PFSK-1 (cell line): ENCODE data around the gene GMIP.

Experiments
- POLR2AphosphoS5 ChIP-seq: IDR thresholded peaks from 2 replicates; pipeline ENCODE4 v1.6.1; 2012; ENCODE audit warnings: low read depth, mild to moderate bottlenecking, control low read depth, low read length, moderate library complexity
- SIN3A ChIP-seq: IDR thresholded peaks from 2 replicates; pipeline ENCODE4 v1.6.1; 2012; ENCODE audit warnings: mild to moderate bottlenecking, low read length, moderate library complexity, borderline replicate concordance; ENCODE audit not compliant: insufficient read depth
- TAF1 ChIP-seq: IDR thresholded peaks from 2 replicates; pipeline ENCODE4 v1.6.1; 2012; ENCODE audit warnings: low read length, control low read depth, borderline replicate concordance; ENCODE audit not compliant: insufficient read depth
- TF ChIP-seq, protein P1 (sequence below), 2 experiments: IDR thresholded peaks; 2 replicates each; pipeline versions ENCODE4 v1.6.1 to v1.8.0; 2011 to 2012; ENCODE audit warnings: low read depth in 2 of 2, low read length in 2 of 2, control low read depth in 1 of 2, inconsistent platforms in 1 of 2, mild to moderate bottlenecking in 1 of 2, moderate library complexity in 1 of 2; ENCODE audit not compliant: insufficient read depth in 1 of 2

DNA sequence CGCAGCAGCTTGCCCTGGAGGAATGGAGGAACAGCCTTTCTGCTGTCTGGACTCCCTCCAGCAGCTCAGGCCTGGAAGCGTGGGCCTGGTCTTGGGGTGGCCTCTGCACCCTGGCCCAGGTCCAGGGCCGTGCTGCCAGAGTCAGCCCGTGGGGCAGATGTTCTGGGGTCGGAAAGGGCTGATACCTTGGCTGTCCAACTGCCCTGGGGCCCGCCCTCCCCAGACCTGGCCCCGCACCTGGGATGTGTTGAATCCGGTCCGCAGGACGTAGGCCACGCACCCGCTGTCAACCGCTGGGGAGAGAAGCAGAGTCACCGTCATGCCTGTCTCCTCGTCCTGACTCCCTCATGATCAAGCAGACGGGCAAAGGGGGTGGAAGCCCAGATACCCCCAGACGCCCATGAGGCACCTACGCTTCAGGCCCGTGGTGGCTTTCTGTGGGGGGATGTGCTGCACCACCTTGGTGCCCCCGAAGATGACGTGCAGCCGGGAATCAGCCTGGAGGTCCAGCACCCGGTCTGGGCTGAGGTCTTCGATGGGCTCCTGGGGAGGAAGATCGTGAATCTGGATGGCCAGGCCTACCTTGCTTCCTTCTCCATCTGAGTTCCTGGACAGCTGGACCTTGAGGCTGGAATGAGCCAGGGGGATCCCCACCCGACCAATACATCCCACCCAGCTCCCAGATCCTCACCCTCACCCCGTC is 12.3 kb upstream of the GMIP start:
- TF ChIP-seq TAF1 = no peak
- TF ChIP-seq POLR2AphosphoS5 = no peak
- TF ChIP-seq, protein P1, sequence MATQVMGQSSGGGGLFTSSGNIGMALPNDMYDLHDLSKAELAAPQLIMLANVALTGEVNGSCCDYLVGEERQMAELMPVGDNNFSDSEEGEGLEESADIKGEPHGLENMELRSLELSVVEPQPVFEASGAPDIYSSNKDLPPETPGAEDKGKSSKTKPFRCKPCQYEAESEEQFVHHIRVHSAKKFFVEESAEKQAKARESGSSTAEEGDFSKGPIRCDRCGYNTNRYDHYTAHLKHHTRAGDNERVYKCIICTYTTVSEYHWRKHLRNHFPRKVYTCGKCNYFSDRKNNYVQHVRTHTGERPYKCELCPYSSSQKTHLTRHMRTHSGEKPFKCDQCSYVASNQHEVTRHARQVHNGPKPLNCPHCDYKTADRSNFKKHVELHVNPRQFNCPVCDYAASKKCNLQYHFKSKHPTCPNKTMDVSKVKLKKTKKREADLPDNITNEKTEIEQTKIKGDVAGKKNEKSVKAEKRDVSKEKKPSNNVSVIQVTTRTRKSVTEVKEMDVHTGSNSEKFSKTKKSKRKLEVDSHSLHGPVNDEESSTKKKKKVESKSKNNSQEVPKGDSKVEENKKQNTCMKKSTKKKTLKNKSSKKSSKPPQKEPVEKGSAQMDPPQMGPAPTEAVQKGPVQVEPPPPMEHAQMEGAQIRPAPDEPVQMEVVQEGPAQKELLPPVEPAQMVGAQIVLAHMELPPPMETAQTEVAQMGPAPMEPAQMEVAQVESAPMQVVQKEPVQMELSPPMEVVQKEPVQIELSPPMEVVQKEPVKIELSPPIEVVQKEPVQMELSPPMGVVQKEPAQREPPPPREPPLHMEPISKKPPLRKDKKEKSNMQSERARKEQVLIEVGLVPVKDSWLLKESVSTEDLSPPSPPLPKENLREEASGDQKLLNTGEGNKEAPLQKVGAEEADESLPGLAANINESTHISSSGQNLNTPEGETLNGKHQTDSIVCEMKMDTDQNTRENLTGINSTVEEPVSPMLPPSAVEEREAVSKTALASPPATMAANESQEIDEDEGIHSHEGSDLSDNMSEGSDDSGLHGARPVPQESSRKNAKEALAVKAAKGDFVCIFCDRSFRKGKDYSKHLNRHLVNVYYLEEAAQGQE (IDR thresholded peaks at IDR 0.05; ENCODE audit: insufficient read depth in 1 of 2, low read depth in 2 of 2, low read length in 2 of 2) = no peak
- no peak for TF ChIP-seq SIN3A
